Stimulated activated CD8-positive, alpha-beta memory T cell treated with anti-CD3 and anti-CD28 coated beads, Interleukin-15, amount 100 ng/mL, for 4 hours (primary cell): ENCODE measurements around the gene MIA.
"Not testable (repeated sequence)": the region's sequence is repeated elsewhere in the genome, so short reads cannot be mapped to it uniquely, and the experiment has no call there.

Experiments
- DNase-seq, 2 donors: peaks; one replicate each; pipeline ENCODE4 v3.0.0-alpha.2; 2020; ENCODE audit warnings: low read depth in 2 of 2

MIA gene

DNA sequence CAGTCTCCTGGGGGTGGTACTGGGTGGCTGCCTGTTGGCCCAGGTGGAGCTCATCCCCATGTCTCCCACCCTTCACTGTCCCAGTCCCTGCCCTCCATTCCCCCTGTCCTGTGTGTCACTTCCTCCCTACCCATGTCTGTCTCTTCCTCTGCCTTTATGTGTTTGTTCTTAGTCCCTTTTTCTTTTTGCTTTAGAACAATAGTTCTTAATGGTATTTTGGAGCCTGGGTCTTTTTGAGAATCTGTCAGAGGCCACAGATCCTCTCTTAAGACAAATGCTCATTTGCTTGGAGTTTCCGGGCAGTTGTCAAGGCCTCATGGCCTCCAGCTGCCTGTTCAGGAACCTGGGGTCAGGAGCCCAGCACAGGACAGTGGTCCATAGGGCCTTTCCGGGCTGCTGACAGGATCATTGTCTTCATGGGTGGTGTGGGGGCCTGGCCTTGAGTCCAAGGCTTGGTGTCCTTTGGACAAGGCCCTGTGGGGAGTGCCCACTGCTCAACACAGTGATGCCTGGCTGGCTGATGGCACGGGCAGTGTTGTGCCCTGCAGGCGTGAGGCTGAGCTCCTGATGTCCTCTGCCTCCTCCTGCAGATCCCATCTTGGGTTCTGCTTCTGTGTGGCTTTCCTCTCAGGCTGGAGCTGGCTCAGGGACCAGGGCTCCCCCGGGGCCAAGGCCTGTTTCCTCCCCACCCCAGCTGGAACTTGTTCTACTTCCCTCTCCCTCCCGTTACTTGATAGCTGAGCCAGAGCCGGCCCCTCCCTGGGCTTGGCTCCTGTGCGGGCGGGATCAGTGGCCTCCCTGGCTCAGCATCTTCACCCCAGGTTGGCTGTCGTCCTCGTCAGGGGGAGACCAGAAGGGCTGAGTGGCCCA lies 27.2 kb downstream of the MIA start:
- DNase-seq, result no peak

DNA sequence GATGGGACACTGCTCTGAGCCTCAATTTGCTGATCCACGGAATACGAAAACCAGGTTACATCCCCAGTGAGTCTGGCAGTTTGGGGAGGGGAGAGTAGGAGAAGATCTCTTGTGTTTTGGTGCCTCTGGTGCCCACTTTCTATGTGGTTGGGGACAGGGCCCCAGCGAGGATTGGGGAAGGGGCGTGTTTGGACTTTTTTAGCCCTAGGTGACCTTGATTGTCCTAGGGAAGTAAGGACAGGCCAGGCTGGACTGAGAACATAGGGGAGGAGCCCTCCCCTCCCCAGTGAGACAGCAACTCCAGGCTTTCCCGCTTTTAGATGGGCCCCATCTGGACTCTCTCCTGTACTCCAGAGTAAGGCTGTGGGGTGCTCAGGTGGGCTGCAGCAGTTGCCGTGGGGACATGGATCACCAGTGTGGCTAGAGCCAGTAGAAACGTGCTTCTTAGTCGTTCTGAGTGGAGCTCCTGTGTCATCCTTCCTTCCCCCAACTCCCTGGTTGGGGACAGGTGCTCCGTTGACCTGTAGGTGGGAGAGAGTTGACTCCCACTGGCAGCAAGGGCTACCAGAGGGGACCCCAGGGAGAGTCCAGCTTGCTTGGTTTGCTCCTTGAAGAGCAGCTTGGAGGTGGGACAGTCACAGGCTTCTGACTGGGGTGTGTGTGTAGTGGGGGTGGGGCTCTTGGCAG lies 28.0 kb downstream of the MIA start:
- DNase-seq, result no peak

DNA sequence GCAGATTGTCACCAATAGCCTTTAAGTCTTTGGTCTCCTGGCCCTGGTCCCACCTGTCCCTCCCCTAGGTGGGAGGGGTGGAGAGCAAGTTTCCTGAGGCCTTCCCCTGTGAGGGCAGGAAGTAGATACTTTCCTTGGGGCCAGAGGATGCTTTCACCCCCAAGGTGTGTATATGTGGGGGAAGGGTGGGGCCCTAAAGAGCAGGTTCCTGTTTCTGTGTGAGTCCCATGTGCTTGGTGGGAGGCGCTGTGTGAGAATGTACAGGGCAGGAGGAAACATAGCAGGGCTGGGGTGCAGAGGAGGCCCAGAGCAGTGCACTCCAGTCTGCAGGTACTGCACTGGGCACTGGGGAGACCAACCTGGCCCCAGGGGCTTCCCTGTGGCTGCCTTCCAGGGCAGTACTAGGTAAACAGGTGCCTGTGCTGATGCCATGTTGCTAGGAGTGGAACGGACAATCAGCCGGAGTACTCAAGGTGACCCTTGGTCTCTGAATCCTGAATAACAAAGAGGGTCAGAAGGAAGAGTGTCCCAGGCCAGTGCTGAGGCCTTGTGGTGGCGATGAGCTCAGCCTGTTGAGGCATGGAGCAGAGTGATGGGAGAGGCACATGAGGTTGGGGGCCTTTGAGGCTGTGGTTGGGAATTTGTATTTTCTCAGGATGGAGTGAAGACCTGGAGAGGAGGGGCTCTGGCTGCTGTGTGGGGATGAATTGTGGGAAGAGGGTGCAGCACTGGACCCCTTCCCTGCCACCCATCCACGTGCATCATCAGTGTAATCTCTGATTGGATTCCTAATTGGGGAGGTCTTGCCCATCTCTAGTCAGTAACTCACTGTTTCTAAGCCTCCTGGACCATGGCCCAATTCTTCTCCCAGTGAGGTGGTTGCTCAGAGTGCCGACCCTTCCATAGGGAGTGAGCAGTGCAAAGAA lies 28.8 kb downstream of the MIA start:
- no peak for DNase-seq

DNA sequence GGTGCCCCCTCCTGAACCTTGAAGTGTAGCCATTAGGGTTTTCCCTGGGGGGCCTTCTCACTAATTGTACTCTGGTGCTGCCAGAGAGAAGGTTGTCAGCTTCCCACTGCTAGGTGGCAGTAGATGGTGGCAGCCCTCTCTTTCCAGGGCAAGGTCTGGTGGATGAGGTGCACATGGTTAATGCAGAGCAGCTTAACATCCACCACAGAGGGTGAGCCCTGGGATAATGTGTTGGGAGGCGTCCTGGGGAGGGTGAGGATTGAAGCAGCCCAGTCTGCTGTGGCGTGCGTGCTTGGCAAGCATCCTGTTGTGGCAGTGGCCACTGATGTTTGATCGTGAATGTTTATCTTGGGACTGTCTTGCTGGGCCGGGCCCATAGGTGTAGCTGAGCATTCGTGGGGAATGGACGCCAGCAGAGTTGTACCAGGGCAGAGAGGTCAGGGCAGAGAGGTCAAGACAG lies 29.5 kb downstream of the MIA start:
- no peak for DNase-seq

DNA sequence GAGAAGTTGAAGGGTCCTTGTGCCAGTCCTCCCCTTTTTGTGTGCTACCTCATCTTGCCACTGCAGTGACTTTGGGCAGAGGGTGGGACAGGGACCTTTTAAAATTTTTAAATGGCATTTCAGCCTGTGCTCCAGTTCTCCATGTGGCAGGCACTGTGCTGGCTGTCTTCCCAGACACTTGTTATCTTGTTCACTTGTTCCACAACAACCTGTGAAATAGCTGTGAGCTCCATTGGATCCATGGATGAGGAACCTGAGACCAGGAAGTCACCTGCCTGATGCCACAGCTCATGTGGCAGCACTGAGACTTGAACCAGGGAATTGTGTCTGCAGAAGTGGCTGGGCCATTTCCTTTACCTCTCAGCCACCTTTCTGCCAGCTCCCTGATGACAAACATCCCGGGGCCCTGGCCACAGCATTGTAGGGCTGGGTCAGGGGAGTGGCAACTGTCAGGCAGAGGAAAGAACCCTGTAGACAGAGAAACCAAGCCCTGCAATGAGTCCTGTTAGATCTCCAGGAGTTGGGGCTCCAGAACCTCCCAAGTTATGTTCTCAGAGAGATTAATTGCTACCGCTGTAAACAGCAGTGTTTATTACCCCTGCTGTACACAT lies 30.0 kb downstream of the MIA start:
- DNase-seq, result no peak

DNA sequence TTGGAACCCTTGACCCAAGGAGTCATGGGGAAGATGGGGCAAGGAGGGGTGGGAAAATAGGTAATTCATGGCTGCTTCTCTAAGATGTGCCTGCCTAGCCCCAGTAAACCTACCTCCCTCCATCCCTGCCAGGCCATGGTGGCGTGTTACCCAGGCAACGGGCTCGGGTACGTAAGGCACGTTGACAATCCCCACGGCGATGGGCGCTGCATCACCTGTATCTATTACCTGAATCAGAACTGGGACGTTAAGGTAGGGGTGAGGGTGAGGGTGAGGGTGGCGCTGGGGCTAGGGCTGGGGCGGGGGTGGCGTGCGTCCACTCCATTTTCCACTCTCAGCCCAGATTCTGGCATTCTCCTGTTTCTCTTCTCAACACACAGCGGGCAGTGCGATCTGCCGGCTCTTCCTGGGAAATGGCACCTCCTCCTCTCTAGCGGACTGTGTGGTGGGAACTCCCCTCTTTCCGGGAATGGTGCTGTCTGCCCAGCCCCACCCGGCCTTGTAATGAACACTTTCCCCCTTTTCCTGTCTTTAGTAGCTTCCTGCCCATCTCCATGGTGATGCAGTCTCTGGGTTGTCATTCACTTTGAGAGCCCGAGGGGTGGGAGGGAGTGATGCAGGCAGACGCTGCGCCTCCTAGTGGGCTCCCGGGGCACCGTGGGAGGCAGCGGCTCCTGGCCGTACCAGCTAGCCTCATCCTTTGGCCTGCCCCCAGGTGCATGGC lies 31.3 kb downstream of the MIA start:
- peak; percentile 46 to 60 for DNase-seq

DNA sequence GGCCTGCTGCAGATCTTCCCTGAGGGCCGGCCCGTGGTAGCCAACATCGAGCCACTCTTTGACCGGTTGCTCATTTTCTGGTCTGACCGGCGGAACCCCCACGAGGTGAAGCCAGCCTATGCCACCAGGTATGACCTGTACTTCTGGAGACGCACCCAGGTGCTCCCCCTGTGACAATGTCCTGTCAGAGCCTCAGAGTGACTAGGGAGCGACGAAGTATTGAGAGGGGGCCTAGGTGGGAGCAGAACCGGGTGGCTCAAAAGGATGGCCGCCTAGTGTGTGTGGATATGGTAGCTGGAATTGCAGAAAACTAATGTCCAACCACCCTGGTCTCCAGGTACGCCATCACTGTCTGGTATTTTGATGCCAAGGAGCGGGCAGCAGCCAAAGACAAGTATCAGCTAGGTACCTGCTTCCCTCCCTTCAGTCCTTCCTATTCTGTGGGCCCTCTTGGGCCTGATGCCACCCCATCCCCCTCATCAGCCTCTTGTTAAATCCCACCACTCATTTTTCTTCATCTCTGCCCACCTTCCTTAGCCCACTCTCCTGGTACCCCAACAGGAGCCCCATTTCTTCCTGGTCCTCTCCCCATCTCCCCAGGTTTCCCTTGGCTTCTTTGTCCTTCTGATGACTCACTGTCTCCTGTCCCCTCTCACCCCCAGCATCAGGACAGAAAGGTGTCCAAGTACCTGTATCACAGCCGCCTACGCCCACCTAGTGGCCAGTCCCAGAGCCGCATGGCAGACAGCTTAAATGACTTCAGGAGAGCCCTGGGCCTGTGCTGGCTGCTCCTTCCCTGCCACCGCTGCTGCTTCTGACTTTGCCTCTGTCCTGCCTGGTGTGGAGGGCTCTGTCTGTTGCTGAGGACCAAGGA lies 32.1 kb downstream of the MIA start:
- DNase-seq, result no peak

GRCh38 chr19:40808021-40808325 lies 32.7 kb downstream of the MIA start:
- DNase-seq, result no peak

GRCh38 chr19:40808497-40808896 lies 33.2 kb downstream of the MIA start:
- DNase-seq, result no peak

- DNase-seq, result no peak
Measured at GRCh38 chr19:40809358-40810086, 34.2 kb downstream of the MIA start.

DNA sequence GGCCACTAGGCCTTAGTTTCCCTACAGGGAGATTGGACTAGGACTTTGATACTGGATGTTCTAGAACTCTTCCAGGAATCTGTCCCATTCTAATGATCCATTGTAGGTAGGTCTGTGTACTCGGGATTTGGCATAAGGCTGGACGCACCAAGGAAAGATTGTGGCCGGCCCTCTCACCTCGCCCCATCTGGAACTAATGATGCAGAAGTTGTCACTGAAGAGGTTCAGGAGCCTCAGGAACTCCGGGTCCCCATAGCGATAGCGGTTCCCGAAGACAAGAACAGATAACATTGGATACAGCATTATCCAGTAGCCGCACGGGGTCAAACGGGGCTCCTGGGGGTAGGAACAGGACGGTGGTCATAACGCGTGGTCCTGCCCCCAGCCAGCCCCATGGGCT lies 34.8 kb downstream of the MIA start:
- DNase-seq, result no peak

DNA sequence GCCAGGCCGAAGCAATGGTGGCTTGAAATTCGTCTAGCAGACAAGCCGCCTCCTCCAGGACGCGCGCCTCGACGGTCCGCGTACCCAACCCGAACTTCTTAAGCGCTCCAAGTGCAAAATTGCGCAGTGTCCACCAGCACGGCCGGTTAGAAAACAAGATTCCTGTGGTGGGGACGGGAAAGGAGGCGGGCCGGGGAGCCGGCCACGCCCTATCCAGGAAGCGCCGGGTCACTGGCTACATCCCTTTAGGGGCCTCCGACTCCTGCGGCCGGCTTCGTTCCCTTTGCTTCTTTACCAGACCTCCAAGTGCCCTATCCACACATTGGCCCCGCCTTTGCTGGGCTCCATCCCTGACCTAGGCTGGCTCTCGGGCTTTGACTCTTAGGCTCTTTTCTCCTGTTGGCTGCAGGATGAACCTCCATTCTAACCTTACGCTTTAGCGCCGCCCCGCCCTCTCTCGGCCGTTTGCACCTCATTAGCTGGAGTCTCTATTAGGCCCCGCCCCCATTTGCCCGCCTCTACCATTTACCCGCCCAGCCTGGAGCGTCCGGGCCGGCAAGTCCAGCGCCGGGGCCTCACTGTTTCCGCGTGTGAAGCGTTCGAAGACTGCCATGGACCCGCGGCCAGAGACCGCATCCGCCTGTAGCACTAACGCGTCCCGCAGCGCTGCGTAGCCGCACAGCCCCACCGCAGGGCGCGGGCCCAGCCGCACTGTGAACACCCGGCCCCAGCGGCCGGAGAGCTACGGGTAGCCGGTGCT lies 35.5 kb downstream of the MIA start:
- DNase-seq, result peak in 1 of 2 donors; percentile 39

- no peak for DNase-seq
Measured at GRCh38 chr19:40811478-40812341, 36.4 kb downstream of the MIA start.

- not testable (repeated sequence) for DNase-seq
Measured at GRCh38 chr19:40812571-40812970, 37.2 kb downstream of the MIA start.

GRCh38 chr19:40813182-40813581 lies 37.9 kb downstream of the MIA start:
- no peak for DNase-seq

DNA sequence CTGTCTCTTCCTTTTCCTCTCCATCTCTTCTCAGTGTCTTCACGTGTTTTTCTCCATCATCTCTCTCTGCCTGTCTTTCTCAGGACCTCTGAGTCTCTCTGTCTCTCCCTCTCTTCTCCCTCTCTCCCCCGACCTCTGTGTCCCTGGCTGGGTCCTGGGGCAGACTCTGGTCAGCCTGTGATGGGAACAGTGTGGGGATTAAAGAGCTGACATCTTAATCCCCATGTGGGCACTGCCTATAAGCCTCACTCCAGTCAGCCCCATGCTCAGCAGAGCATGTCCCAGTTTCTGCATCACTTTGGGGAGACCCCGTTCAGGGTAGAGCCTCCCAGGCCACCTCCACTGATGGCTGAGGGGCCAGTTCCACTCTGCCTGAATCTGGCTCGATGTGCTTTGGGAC lies 39.9 kb downstream of the MIA start:
- no peak for DNase-seq

DNA sequence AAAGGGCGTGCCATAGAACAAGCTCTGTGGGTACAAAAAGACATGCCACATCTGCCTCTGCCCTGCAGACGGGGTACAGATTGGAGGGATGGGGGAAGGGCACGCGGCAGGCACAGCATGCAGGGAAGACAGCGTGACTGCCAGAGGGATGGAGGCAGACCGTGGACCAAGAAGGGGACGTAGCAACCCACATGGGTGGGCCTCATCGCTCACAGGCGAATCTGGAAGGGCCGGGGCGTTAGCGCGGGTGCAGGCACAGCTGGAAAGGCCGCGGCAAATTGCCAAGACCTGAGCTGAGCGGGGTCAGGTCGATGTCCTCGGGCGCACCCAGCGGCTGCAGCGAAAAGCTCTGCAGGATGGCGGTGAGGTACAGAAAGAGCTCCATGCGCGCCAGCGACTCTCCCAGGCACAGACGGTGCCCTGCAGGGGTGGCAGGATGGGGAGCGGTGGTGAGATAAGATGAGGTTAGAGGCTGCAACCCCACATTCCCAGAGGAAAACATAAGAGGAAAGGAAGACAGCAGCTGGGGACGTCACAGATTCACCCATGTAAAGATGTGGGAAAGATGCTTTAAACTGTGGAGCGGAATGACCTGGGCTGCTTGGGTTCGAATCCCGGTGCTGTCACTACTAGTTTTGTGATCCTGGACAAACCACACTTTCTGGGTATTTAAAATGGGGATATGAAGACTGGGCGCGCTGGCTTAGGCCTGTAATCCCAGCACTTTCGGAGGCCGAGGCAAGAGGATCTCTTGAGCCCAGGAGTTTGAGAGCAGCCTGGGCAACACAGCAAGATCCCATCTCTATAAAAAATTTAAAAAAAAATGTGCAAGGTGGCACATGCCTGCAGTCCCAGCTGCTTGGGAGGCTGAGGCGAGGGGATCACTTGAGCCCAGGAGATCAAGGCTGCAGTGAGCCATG lies 43.4 kb downstream of the MIA start:
- peak; percentile 57 to 64 for DNase-seq
